ENCODE data around the gene FAM50B. TPM values are rescaled to one million over a fixed set of nuclear protein-coding genes. Genes with fewer than 3 reads are reported as not detected.

The FAM50B gene
- total and polyA plus RNA-seq, 2 donors (not counting 1 experiment from before 2014, with no cell fraction given): 4.2 to 9.8 TPM

DNA sequence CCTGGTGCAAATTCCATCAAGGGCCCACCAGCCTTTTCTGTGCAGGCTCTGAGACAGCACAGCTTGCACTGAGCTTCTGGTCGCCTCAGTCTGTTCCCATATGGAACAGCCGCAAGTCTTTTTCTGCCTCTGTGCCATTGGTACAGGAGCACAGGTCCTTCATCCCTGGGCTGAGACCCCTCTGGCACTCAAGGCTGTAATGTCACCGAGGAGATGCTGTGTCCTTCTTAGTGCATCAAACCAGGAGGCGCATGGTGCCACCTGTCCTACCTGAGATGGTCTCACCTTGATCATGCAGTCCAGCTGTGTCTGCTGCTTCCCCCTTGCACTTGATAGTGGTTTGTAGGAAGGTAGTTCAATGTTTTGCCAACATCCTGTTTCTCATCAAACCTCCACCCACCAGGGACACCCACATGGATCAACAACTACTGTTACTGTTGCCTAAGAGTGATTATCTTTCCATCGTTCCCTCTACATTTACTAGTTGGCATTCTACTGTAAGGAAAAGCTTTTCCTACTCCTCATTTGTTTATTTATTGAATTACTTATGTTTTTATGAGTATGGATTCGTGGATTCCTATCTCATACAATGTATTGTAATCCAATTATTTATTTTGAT is 29.0 kb downstream of the FAM50B start:
- no peak overlapping the region for H3K27ac Mint-ChIP-seq
- CTCF ChIA-PET: no interaction called here

DNA sequence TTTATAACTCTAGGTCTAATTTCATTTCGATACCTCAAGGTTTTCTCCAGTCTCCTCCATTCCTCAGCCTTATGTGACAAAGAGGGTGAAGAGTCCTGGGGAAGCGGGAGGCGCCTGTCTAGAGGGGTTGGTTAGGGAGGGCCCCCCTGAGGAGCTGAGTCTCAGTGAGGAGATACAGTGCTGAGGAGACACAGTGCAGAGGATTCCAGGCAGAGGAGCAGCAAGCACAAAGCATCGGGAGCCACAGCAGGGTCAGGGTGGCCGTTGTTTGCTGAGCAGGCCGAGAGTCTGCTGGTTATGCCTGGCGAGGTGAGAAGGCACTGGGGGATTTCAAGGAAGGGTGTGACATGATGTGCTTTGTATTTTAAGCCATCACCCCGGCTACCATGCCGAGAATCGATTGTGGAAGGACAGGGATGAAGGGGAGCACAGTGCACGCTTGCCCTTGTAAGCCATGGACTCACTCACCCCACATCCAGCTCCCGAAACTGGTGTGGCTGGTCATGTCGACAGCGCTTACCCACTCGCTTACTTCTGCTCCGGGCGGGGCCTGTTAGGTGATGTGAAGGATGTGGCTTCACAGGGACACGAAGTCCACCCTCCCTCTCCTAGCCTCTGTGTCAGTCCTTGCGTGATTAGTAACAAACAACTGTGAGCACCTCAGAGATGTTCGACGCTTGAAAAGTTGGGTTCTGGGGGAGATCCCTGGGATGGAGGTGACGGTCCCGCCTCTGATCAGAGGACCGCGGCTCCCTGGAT is 30.2 kb downstream of the FAM50B start:
- Mint-ChIP-seq H3K27me3 (peaks cover 15% of the 10 kb centered on the region), H3K4me3 (no peak overlapping the region), H3K4me1 (no peaks in the 10 kb centered on the region), H3K27ac (no peak overlapping the region), H3K9me3 (ENCODE audit: insufficient read depth) (no peaks in the 10 kb centered on the region)
- ATAC-seq (ENCODE audit: low read depth) (no peak), DNase-seq (no peak)
- H3K27ac ChIP-seq (ENCODE audit: low read length in 2 of 2): no peak overlapping the region
- no peak overlapping the region for H3K4me2 ChIP-seq (replicated peaks; ENCODE audit: low read depth, low read length, poor library complexity, severe bottlenecking)
- H3K36me3 ChIP-seq (replicated peaks in 1 of 2; ENCODE audit: control extremely low read depth in 1 of 2, control insufficient read depth in 1 of 2, extremely low read depth in 1 of 2, insufficient read depth in 2 of 2, low read length in 1 of 2): no peaks in the 10 kb centered on the region
- WGBS (ENCODE audit: insufficient coverage): 98% methylated on average over 16 of the region's 25 CpGs
- H4K20me1 ChIP-seq (ENCODE audit: control insufficient read depth, insufficient read depth, low read length, poor library complexity, severe bottlenecking): no peaks in the 10 kb centered on the region
- H3K9me3 ChIP-seq (ENCODE audit: control extremely low read depth in 1 of 3, control insufficient read depth in 2 of 3, insufficient read depth in 1 of 3, low read length in 2 of 3): peaks cover 0 to 3% (median 0%) of the 10 kb centered on the region in 3 donors
- intact Hi-C loops (cut with micrococcal nuclease): no loop called here
- H2AFZ ChIP-seq (ENCODE audit: insufficient read depth, low read depth, low read length, poor library complexity, severe bottlenecking): no peak overlapping the region
- H3K27me3 ChIP-seq (replicated peaks in 1 of 4; ENCODE audit: control extremely low read depth in 1 of 4, control insufficient read depth in 3 of 4, insufficient read depth in 4 of 4, low read length in 3 of 4): no peaks in the 10 kb centered on the region
- ChIA-PET CTCF (no interaction called here), POLR2A (no interaction called here)
- no peaks in the 10 kb centered on the region for H3K4me1 ChIP-seq (ENCODE audit: control insufficient read depth in 2 of 2, insufficient read depth in 2 of 2, low read length in 2 of 2)
- TF ChIP-seq, protein P1, sequence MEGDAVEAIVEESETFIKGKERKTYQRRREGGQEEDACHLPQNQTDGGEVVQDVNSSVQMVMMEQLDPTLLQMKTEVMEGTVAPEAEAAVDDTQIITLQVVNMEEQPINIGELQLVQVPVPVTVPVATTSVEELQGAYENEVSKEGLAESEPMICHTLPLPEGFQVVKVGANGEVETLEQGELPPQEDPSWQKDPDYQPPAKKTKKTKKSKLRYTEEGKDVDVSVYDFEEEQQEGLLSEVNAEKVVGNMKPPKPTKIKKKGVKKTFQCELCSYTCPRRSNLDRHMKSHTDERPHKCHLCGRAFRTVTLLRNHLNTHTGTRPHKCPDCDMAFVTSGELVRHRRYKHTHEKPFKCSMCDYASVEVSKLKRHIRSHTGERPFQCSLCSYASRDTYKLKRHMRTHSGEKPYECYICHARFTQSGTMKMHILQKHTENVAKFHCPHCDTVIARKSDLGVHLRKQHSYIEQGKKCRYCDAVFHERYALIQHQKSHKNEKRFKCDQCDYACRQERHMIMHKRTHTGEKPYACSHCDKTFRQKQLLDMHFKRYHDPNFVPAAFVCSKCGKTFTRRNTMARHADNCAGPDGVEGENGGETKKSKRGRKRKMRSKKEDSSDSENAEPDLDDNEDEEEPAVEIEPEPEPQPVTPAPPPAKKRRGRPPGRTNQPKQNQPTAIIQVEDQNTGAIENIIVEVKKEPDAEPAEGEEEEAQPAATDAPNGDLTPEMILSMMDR (IDR thresholded peaks at IDR 0.05): no peak
- no peak for TF ChIP-seq EZH2 (IDR thresholded peaks at IDR 0.05; ENCODE audit: borderline replicate concordance, insufficient read depth, low read depth, low read length, poor library complexity, severe bottlenecking)
- no peaks in the 10 kb centered on the region for H3K79me2 ChIP-seq (ENCODE audit: control insufficient read depth, insufficient read depth, low read length)
- no peak overlapping the region for H3K9ac ChIP-seq (ENCODE audit: low read length)
- no peak overlapping the region for H3K4me3 ChIP-seq (ENCODE audit: control extremely low read depth in 1 of 5, extremely low read depth in 1 of 5, insufficient read depth in 1 of 5, low read depth in 2 of 5, low read length in 4 of 5)

More for the DNA sequence above, 29.0 kb downstream of the FAM50B start:
- H3K36me3 ChIP-seq (replicated peaks in 1 of 2; ENCODE audit: control extremely low read depth in 1 of 2, control insufficient read depth in 1 of 2, extremely low read depth in 1 of 2, insufficient read depth in 2 of 2, low read length in 1 of 2): no peaks in the 10 kb centered on the region
- H3K4me3 ChIP-seq (ENCODE audit: control extremely low read depth in 1 of 5, extremely low read depth in 1 of 5, insufficient read depth in 1 of 5, low read depth in 2 of 5, low read length in 4 of 5): no peak overlapping the region
- Mint-ChIP-seq H3K27me3 (peaks cover 12% of the 10 kb centered on the region), H3K9me3 (ENCODE audit: insufficient read depth) (no peaks in the 10 kb centered on the region), H3K4me3 (no peak overlapping the region), H3K4me1 (no peaks in the 10 kb centered on the region)
- no peaks in the 10 kb centered on the region for H3K4me1 ChIP-seq (ENCODE audit: control insufficient read depth in 2 of 2, insufficient read depth in 2 of 2, low read length in 2 of 2)
- TF ChIP-seq, protein P1 (IDR thresholded peaks at IDR 0.05): no peak
- TF ChIP-seq EZH2 (IDR thresholded peaks at IDR 0.05; ENCODE audit: borderline replicate concordance, insufficient read depth, low read depth, low read length, poor library complexity, severe bottlenecking): no peak
- H3K79me2 ChIP-seq (ENCODE audit: control insufficient read depth, insufficient read depth, low read length): no peaks in the 10 kb centered on the region
- DNase-seq (no peak), ATAC-seq (ENCODE audit: low read depth) (no peak)
- H3K27ac ChIP-seq (ENCODE audit: low read length in 2 of 2): no peak overlapping the region
- H4K20me1 ChIP-seq (ENCODE audit: control insufficient read depth, insufficient read depth, low read length, poor library complexity, severe bottlenecking): no peaks in the 10 kb centered on the region
- intact Hi-C loops (cut with micrococcal nuclease): no loop called here
- peaks cover 0 to 3% (median 0%) of the 10 kb centered on the region in 3 donors for H3K9me3 ChIP-seq (ENCODE audit: control extremely low read depth in 1 of 3, control insufficient read depth in 2 of 3, insufficient read depth in 1 of 3, low read length in 2 of 3)
- no peak overlapping the region for H3K9ac ChIP-seq (ENCODE audit: low read length)
- WGBS (ENCODE audit: insufficient coverage): 75% methylated on average over 4 of the region's 6 CpGs
- no peak overlapping the region for H3K4me2 ChIP-seq (replicated peaks; ENCODE audit: low read depth, low read length, poor library complexity, severe bottlenecking)
- POLR2A ChIA-PET: no interaction called here
- no peak overlapping the region for H2AFZ ChIP-seq (ENCODE audit: insufficient read depth, low read depth, low read length, poor library complexity, severe bottlenecking)
- no peaks in the 10 kb centered on the region for H3K27me3 ChIP-seq (replicated peaks in 1 of 4; ENCODE audit: control extremely low read depth in 1 of 4, control insufficient read depth in 3 of 4, insufficient read depth in 4 of 4, low read length in 3 of 4)

Measured in B cell (primary cell).